SK-N-SH treated with all-trans-retinoic acid at 6 μM for 48 hours (cell line): ENCODE results near the gene SCFD1.
"Not testable (repeated sequence)": the region's sequence is repeated elsewhere in the genome, so short reads cannot be mapped to it uniquely, and the experiment has no call there.

Source experiments
- ATAC-seq: fragments of 200-7000 bp; cut with Tn5 transposase; 3 replicates; pipeline ENCODE4 v1.9.1; 2020; ENCODE audit warnings: mild to moderate bottlenecking, moderate library complexity
- ARNTL ChIP-seq: fragments of 450-650 bp; formaldehyde crosslinking; IDR thresholded peaks from 2 replicates; pipeline ENCODE4 v1.5.0; 2020; ENCODE audit warnings: low read depth, mild to moderate bottlenecking, moderate library complexity, borderline replicate concordance
- BACH2 ChIP-seq: fragments of 250-450 bp; sonication (Bioruptor Pico); IDR thresholded peaks from 2 replicates; pipeline ENCODE4 v1.9.0; 2021; ENCODE audit warnings: mild to moderate bottlenecking, borderline replicate concordance
- CSDC2 ChIP-seq: fragments of 250-450 bp; sonication (Bioruptor Pico); IDR thresholded peaks from 2 replicates; pipeline ENCODE4 v1.5.0; 2020; ENCODE audit warnings: mild to moderate bottlenecking, moderate library complexity
- ESRRG ChIP-seq: fragments of 250-450 bp; sonication (Bioruptor Pico); IDR thresholded peaks from 2 replicates; pipeline ENCODE4 v1.6.1; 2021; ENCODE audit warnings: mild to moderate bottlenecking
- GLIS3 ChIP-seq: fragments of 250-450 bp; sonication (Bioruptor Pico); IDR thresholded peaks from 2 replicates; pipeline ENCODE4 v1.5.0; 2020; ENCODE audit warnings: mild to moderate bottlenecking, moderate library complexity
- ISL1 ChIP-seq: fragments of 250-450 bp; sonication (Bioruptor Pico); IDR thresholded peaks from 2 replicates; pipeline ENCODE4 v2.1.2; 2022; ENCODE audit warnings: mild to moderate bottlenecking, moderate library complexity
- PATZ1 ChIP-seq: fragments of 250-450 bp; sonication (Bioruptor Pico); IDR thresholded peaks from 2 replicates; pipeline ENCODE4 v1.8.0; 2020; ENCODE audit warnings: mild to moderate bottlenecking, moderate library complexity, borderline replicate concordance
- PPARA ChIP-seq: fragments of 250-450 bp; sonication (Bioruptor Pico); IDR thresholded peaks from 2 replicates; pipeline ENCODE4 v1.5.0; 2020; ENCODE audit warnings: mild to moderate bottlenecking, borderline replicate concordance
- RARB ChIP-seq: fragments of 250-450 bp; sonication (Bioruptor Pico); IDR thresholded peaks from 2 replicates; pipeline ENCODE4 v1.8.0; 2021; ENCODE audit warnings: mild to moderate bottlenecking, moderate library complexity
- SNAI2 ChIP-seq: fragments of 250-450 bp; sonication (Bioruptor Pico); IDR thresholded peaks from 2 replicates; pipeline ENCODE4 v1.5.0; 2020; ENCODE audit warnings: mild to moderate bottlenecking, moderate library complexity
- TCF4 ChIP-seq: fragments of 250-450 bp; sonication (Bioruptor Pico); IDR thresholded peaks from 2 replicates; pipeline ENCODE4 v1.8.0; 2021; ENCODE audit warnings: mild to moderate bottlenecking, moderate library complexity, borderline replicate concordance
- TSHZ2 ChIP-seq: fragments of 250-450 bp; sonication (Bioruptor Pico); IDR thresholded peaks from 2 replicates; pipeline ENCODE4 v1.5.0; 2020; ENCODE audit warnings: mild to moderate bottlenecking, moderate library complexity
- ZC3H10 ChIP-seq: fragments of 250-450 bp; sonication (Bioruptor Pico); IDR thresholded peaks from 2 replicates; pipeline ENCODE4 v1.5.1; 2021; ENCODE audit warnings: mild to moderate bottlenecking, moderate library complexity
- ZFP3 ChIP-seq: fragments of 250-450 bp; sonication (Bioruptor Pico); IDR thresholded peaks from 2 replicates; pipeline ENCODE4 v1.5.0; 2020; ENCODE audit warnings: mild to moderate bottlenecking, moderate library complexity
- ZFP30 ChIP-seq: fragments of 450-650 bp; formaldehyde crosslinking; IDR thresholded peaks from 2 replicates; pipeline ENCODE4 v1.5.0; 2022; ENCODE audit warnings: mild to moderate bottlenecking, moderate library complexity
- ZNF565 ChIP-seq: fragments of 450-650 bp; formaldehyde crosslinking; conservative IDR thresholded peaks from 2 replicates; pipeline ENCODE4 v1.5.0; 2020; ENCODE audit warnings: low read depth, mild to moderate bottlenecking, moderate library complexity
- ZNF70 ChIP-seq: fragments of 450-650 bp; formaldehyde crosslinking; IDR thresholded peaks from 2 replicates; pipeline ENCODE4 v1.5.0; 2020; ENCODE audit warnings: mild to moderate bottlenecking, moderate library complexity
- ZNF8 ChIP-seq: fragments of 450-650 bp; formaldehyde crosslinking; IDR thresholded peaks from 2 replicates; pipeline ENCODE4 v1.5.0; 2020; ENCODE audit warnings: mild to moderate bottlenecking, moderate library complexity
- TF ChIP-seq, protein P1 (sequence below): fragments of 250-450 bp; sonication (Bioruptor Pico); IDR thresholded peaks from 2 replicates; pipeline ENCODE4 v1.5.1; 2020; ENCODE audit warnings: low read depth, mild to moderate bottlenecking, moderate library complexity
- TF ChIP-seq, protein P2 (sequence below): fragments of 250-450 bp; sonication (Bioruptor Pico); IDR thresholded peaks from 2 replicates; pipeline ENCODE4 v1.8.0; 2021; ENCODE audit warnings: low read depth, mild to moderate bottlenecking, moderate library complexity, borderline replicate concordance

Gene SCFD1

DNA sequence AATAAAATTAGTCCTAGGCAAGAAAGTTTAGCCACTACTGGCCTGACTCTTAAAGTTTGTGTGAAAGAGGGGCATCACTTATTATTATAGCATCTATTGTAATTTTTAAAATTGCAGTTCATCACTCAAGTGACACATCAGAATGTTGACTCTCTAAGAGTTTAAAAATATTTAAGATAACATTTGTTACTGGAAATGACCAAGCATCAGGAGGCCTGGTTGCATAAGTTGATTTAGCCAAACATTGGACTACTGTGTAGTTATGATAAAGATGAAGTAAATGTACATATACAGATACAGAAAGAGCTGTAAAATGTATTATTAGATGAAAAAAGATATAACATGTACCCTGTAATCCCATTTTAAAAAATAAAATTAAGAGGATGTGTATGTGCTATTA, 47.5 kb downstream of the SCFD1 start:
- no peak for ATAC-seq
- TF ChIP-seq ISL1 (CRISPR knock-in tag) = no peak
- TF ChIP-seq ESRRG (CRISPR knock-in tag) = no peak
- no peak for TF ChIP-seq ZNF8 (CRISPR knock-in tag)
- TF ChIP-seq TSHZ2 (CRISPR knock-in tag) = no peak
- TF ChIP-seq PPARA (CRISPR knock-in tag) = no peak
- TF ChIP-seq, protein P1, sequence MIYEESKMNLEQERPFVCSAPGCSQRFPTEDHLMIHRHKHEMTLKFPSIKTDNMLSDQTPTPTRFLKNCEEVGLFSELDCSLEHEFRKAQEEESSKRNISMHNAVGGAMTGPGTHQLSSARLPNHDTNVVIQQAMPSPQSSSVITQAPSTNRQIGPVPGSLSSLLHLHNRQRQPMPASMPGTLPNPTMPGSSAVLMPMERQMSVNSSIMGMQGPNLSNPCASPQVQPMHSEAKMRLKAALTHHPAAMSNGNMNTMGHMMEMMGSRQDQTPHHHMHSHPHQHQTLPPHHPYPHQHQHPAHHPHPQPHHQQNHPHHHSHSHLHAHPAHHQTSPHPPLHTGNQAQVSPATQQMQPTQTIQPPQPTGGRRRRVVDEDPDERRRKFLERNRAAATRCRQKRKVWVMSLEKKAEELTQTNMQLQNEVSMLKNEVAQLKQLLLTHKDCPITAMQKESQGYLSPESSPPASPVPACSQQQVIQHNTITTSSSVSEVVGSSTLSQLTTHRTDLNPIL = no peak
- no peak for TF ChIP-seq CSDC2 (CRISPR knock-in tag)
- no peak for TF ChIP-seq ZFP30 (CRISPR knock-in tag)
- TF ChIP-seq ZNF565 = no peak
- no peak for TF ChIP-seq BACH2 (CRISPR knock-in tag)
- TF ChIP-seq ZC3H10 (CRISPR knock-in tag) = no peak
- no peak for TF ChIP-seq GLIS3 (CRISPR knock-in tag)
- TF ChIP-seq RARB (CRISPR knock-in tag) = no peak
- no peak for TF ChIP-seq ZFP3 (CRISPR knock-in tag)

GRCh38 chr14:30673071-30673470, 51.0 kb downstream of the SCFD1 start:
- TF ChIP-seq ZFP30 (CRISPR knock-in tag) (no peak), ARNTL (no peak), ZNF565 (no peak), ESRRG (CRISPR knock-in tag) (no peak), ZC3H10 (CRISPR knock-in tag) (no peak), TCF4 (CRISPR knock-in tag) (no peak), ZNF70 (CRISPR knock-in tag) (no peak), RARB (CRISPR knock-in tag) (no peak), CSDC2 (CRISPR knock-in tag) (no peak), GLIS3 (CRISPR knock-in tag) (no peak), SNAI2 (CRISPR knock-in tag) (no peak), ISL1 (CRISPR knock-in tag) (no peak)
- TF ChIP-seq, protein P2, sequence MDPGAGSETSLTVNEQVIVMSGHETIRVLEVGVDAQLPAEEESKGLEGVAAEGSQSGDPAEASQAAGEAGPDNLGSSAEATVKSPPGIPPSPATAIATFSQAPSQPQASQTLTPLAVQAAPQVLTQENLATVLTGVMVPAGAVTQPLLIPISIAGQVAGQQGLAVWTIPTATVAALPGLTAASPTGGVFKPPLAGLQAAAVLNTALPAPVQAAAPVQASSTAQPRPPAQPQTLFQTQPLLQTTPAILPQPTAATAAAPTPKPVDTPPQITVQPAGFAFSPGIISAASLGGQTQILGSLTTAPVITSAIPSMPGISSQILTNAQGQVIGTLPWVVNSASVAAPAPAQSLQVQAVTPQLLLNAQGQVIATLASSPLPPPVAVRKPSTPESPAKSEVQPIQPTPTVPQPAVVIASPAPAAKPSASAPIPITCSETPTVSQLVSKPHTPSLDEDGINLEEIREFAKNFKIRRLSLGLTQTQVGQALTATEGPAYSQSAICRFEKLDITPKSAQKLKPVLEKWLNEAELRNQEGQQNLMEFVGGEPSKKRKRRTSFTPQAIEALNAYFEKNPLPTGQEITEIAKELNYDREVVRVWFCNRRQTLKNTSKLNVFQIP (CRISPR knock-in tag) = no peak
- TF ChIP-seq, protein P1 = no peak
- no peak for ATAC-seq

DNA sequence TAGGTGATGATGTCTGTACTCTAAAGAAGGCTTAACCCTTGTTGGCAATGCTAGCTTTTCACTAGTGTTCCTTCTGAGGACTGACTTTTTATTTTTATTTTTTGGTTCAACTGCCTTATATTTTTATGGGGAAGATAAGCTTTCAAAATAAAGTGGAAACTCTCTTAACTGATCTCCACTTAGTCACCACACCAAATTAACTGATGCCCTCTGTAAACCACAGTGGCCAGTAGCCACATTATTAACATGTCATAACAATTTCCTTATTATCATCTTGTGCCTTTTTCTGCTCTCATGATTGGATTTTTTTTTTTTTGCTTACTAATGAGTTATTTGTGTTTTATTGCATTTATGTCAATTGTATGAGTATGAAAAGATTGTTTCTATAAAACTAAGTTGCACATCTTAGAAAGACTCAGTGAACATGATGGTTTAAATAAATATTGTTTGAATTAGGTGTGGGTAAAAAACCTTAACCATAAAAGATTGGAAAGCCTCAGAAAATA, 56.9 kb downstream of the SCFD1 start:
- TF ChIP-seq ZFP3 (CRISPR knock-in tag) = no peak
- TF ChIP-seq PPARA (CRISPR knock-in tag) = no peak
- TF ChIP-seq, protein P1 = no peak
- TF ChIP-seq ZNF565 = no peak
- no peak for TF ChIP-seq ZC3H10 (CRISPR knock-in tag)
- no peak for TF ChIP-seq BACH2 (CRISPR knock-in tag)
- no peak for TF ChIP-seq TCF4 (CRISPR knock-in tag)
- no peak for ATAC-seq

- TF ChIP-seq ZNF70 (CRISPR knock-in tag) (no peak), TCF4 (CRISPR knock-in tag) (no peak), RARB (CRISPR knock-in tag) (no peak), PATZ1 (CRISPR knock-in tag) (no peak), ARNTL (no peak)
- TF ChIP-seq, protein P1 = no peak
- TF ChIP-seq, all 23 proteins: peak for 0
- ATAC-seq = no peak
Measured at GRCh38 chr14:30680036-30680435, 57.9 kb downstream of the SCFD1 start.

- ATAC-seq = not testable (repeated sequence)
Measured at GRCh38 chr14:30680776-30681175, 58.7 kb downstream of the SCFD1 start.
